Stomach (tissue), 9 donors: ENCODE data around the gene EAF1. TPM values are rescaled to one million over a fixed set of nuclear protein-coding genes. Genes with fewer than 3 reads are reported as not detected.

Experiments used
- DNase-seq, 2 donors: peaks; one replicate each; pipeline versions ENCODE4 v3.0.0 to v3.0.0-alpha.2; 2013 to 2019
- H3K27ac ChIP-seq, 5 donors: fragments of 200-600 bp in 4 of 5; sonication (generic) in 4 of 5; one replicate each; pipeline ENCODE4 v1.5.1; 2013 to 2019; ENCODE audit warnings: mild to moderate bottlenecking in 1 of 5, moderate library complexity in 1 of 5
- H3K27me3 ChIP-seq, 3 donors: fragments of 200-600 bp; sonication (generic); one replicate each; pipeline ENCODE4 v1.5.1; 2017 to 2019; ENCODE audit warnings: mixed run types in 1 of 3
- H3K36me3 ChIP-seq, 4 donors: fragments of 200-600 bp; sonication (generic); 1 replicate in 3 of 4; 2 replicates in 1 of 4; pipeline ENCODE4 v1.5.1; 2016 to 2019
- H3K4me1 ChIP-seq, 4 donors: fragments of 200-600 bp; sonication (generic); one replicate each; pipeline ENCODE4 v1.5.1; 2016 to 2019
- H3K4me3 ChIP-seq, 4 donors: fragments of 200-600 bp; sonication (generic) in 3 of 4; one replicate each; pipeline ENCODE4 v1.5.1; 2016 to 2019; ENCODE audit warnings: mild to moderate bottlenecking in 1 of 4
- H3K9me3 ChIP-seq, 4 donors: fragments of 200-600 bp; sonication (generic); one replicate each; pipeline ENCODE4 v1.5.1; 2016 to 2019
- CTCF ChIP-seq, 7 experiments: fragments of 450-650 bp in 4 of 7; fragments of 200-600 bp in 3 of 7; sonication (generic) in 3 of 7; IDR thresholded peaks; one replicate each; pipeline ENCODE4 v1.5.1; 2016 to 2019; ENCODE audit warnings: antibody characterized with exemption in 7 of 7, control low read depth in 2 of 7, mild to moderate bottlenecking in 1 of 7
- EP300 ChIP-seq: sonication (generic); formaldehyde crosslinking; IDR thresholded peaks from one replicate; pipeline ENCODE4 v1.6.1; 2017; ENCODE audit warnings: antibody characterized with exemption
- POLR2A ChIP-seq, 4 donors: fragments of 450-650 bp; IDR thresholded peaks; one replicate each; pipeline ENCODE4 v1.6.1; 2016; ENCODE audit warnings: antibody characterized with exemption in 4 of 4, control low read depth in 2 of 4, mild to moderate bottlenecking in 1 of 4, moderate library complexity in 1 of 4
- POLR2AphosphoS5 ChIP-seq, 3 donors: sonication (generic); formaldehyde crosslinking; IDR thresholded peaks; one replicate each; pipeline ENCODE4 v1.6.1; 2016; ENCODE audit warnings: antibody characterized with exemption in 3 of 3
- WGBS, 5 donors: extraction: QIAGEN DNeasy Blood & Tissue Kit in 3 of 5; methylation state at CpG; one replicate each; pipeline versions ENCODE4 v1.1.5 to v1.1.7; 2013 to 2018; 5-methylcytosine and 5-hydroxymethylcytosine counted together
- intact Hi-C: fragments of 100-400 bp; cut with DNase I; formaldehyde crosslinking; loops from one replicate; pipeline ENCODE4 v1.15.1; 2023; ENCODE audit warnings: low total_unique reads
- polyA plus RNA-seq, 3 donors: library from polyadenylated mRNA; stranded (reverse); fragments of 200-250 nt; gene quantifications; one replicate each; pipeline ENCODE4 v1.2.3, GENCODE V29; 2013
- total RNA-seq, 5 donors: library from RNA; depleted of rRNA; stranded (reverse); fragments of >200 nt; gene quantifications; one replicate each; pipeline versions ENCODE4 v1.1.0 to v1.2.3, GENCODE V29; 2014 to 2016
- donor health status: healthy with polysubstance abuse.
- donor health status: Bipolar disorder and iron deficiency.
- donor health status: healthy.

The EAF1 gene
- total and polyA plus RNA-seq, 8 donors, result 1.8 to 62.9 (median 15.9) TPM

DNA sequence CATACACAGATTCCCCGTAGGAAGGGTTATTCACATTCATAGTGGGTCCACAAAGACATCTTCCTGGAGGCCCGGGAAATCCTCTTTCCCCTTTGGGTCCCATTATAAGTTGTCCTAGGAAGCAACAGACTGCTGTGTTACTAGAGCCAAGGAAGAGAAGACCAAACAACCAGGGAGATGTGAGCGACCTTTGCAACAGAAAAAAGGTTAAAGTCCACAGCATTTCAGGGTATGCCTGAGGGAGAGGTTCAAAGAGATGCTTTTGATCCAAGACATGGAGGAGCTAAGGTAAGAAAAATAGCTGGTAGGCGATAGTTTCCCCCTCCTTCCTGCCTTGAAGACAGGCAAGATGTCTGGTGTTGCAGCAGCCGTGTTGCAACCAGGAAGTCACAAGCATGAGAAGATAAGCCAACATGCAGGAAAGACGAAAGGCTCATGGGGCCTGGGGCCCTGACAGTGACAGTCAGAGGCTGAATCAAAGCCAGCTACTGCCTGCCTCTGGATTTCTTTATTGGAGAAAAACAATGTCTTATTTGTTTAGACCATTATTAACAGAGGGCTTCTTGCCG is 30.9 kb downstream of the EAF1 start:
- H3K36me3 ChIP-seq, result peaks cover 0 to 16% (median 3%) of the 10 kb centered on the region in 4 donors
- no peaks in the 10 kb centered on the region for H3K9me3 ChIP-seq
- no peak overlapping the region for H3K4me3 ChIP-seq
- intact Hi-C loops, result no loop called here
- TF ChIP-seq CTCF (IDR thresholded peaks at IDR 0.05) (no peak), EP300 (no peak), POLR2A (IDR thresholded peaks at IDR 0.05) (no peak), POLR2AphosphoS5 (IDR thresholded peaks at IDR 0.05) (no peak)
- DNase-seq, result no peak
- H3K27ac ChIP-seq, result no peak overlapping the region
- no peaks in the 10 kb centered on the region for H3K27me3 ChIP-seq
- WGBS, 5 donors, result 82 to 93% (median 90%) methylated on average over 7 of the region's 7 CpGs
- peaks cover 0 to 5% (median 0%) of the 10 kb centered on the region in 4 donors for H3K4me1 ChIP-seq

DNA sequence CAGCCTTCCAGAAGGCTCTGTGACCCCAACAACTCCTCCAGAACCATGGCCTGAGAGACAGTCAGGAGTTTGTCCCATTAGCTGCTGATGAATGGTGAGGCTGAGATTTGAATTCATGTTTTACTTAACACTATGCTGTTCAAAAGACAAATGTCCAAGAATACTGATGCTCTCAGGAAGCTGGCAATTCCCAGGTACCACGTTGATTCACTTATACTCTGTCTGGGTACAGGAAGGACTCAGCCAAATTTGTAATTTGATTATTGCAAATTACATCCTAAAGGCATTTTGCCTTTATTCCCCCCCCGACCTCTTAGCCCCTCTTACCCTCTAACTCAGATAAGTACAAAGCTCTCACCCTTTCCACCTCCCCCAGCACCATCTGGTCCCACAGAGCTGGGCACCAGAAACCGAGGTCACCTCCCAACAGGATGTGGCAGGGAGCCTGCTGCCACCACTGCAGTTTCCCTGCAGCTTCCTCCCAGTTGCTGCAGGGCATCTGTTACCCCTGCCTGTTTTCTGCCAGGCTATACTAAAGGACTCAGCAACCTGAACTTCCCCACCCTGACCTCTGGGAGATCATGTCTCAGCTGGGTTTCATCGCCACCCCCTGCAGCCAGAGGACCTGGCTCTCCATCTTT is 33.6 kb downstream of the EAF1 start:
- H3K4me3 ChIP-seq, result no peak overlapping the region
- TF ChIP-seq CTCF (IDR thresholded peaks at IDR 0.05) (no peak), POLR2A (IDR thresholded peaks at IDR 0.05) (no peak), POLR2AphosphoS5 (IDR thresholded peaks at IDR 0.05) (no peak), EP300 (no peak)
- H3K27me3 ChIP-seq, result no peaks in the 10 kb centered on the region
- WGBS, 5 donors, result 52 to 70% (median 59%) methylated on average over 4 of the region's 4 CpGs
- H3K4me1 ChIP-seq, result peaks cover 0 to 5% (median 0%) of the 10 kb centered on the region in 4 donors
- no peaks in the 10 kb centered on the region for H3K9me3 ChIP-seq
- no peak overlapping the region for H3K27ac ChIP-seq
- peaks cover 0 to 5% (median 0%) of the 10 kb centered on the region in 4 donors for H3K36me3 ChIP-seq
- intact Hi-C loops, result no loop called here
- peak in 1 of 2 donors; percentile 10 for DNase-seq

DNA sequence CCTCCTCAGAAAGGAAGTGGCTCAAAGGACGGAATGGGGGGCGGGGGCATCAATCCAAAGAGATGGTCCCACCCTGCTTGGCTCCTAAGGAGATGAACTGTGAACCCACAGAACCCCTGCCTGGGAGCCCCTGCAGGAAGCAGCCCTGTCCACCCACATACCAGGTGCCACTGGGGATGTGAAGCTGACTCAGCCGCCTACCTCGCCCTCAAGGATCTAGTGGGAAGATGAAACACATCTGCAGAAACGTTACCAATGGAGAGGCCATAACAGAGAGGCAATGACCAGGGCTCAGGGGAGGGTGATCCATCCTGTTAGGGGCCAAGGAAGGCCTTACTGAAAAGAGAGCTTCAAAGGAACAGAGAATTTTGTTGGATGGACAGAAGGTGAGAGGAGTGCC is 35.1 kb downstream of the EAF1 start:
- WGBS, 5 donors, result 86 to 91% (median 89%) methylated on average over 5 of the region's 5 CpGs
- peaks cover 0 to 5% (median 0%) of the 10 kb centered on the region in 4 donors for H3K4me1 ChIP-seq
- no peak overlapping the region for H3K4me3 ChIP-seq
- intact Hi-C loops, result no loop called here
- DNase-seq, result no peak
- no peaks in the 10 kb centered on the region for H3K9me3 ChIP-seq
- TF ChIP-seq POLR2A (IDR thresholded peaks at IDR 0.05) (no peak), POLR2AphosphoS5 (IDR thresholded peaks at IDR 0.05) (no peak), CTCF (IDR thresholded peaks at IDR 0.05) (no peak), EP300 (no peak)
- H3K27me3 ChIP-seq, result no peaks in the 10 kb centered on the region
- no peak overlapping the region for H3K27ac ChIP-seq
- no peaks in the 10 kb centered on the region for H3K36me3 ChIP-seq

DNA sequence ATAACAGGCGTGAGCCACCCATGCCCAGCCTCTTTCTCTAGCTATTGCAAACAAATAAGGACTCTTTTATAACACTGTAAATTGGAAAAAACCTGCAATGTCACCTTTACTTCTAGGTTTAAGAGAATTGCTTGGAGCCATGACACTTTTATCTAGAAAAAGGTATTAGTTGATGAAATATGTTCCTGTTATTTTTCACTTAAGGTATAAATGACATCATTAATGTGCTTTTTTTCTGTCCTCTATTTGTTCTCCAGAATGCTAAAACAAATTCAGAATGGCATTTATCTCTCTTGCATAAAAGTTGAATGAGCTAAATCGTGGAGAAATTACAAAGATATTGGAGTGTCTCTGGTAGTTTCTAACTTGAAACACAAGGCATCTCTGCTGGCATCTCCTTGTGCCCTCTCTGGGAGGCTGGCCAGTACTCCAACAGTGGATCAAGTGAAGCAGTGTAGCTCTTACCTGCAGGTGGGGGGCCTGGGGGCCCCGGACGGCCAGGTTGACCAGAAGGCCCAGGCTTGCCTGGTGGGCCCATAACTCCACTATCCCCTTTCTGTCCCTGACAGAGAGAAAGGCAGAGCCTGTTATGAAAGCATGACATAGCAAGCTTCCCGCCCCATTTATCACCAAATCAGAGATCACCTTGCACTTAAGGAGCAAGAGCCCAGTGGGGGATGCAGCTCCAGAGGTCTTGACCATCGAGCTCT is 38.6 kb downstream of the EAF1 start:
- Histone ChIP-seq H3K27ac (no peak overlapping the region), H3K9me3 (no peaks in the 10 kb centered on the region), H3K27me3 (no peaks in the 10 kb centered on the region), H3K4me3 (no peak overlapping the region), H3K36me3 (peaks cover 0 to 6% (median 0%) of the 10 kb centered on the region in 4 donors), H3K4me1 (no peaks in the 10 kb centered on the region)
- WGBS, 5 donors, result 89 to 96% (median 93%) methylated on average over 6 of the region's 6 CpGs
- TF ChIP-seq POLR2AphosphoS5 (IDR thresholded peaks at IDR 0.05) (no peak), EP300 (no peak), POLR2A (IDR thresholded peaks at IDR 0.05) (no peak), CTCF (IDR thresholded peaks at IDR 0.05) (no peak)
- DNase-seq, result no peak
- intact Hi-C loops, result no loop called here
